Measurements from ENCODE around the gene RXFP3. TPM values are rescaled to one million over a fixed set of nuclear protein-coding genes. Genes with fewer than 3 reads are reported as not detected.

RXFP3 gene
- total RNA-seq, 1 donor from 2014 or later = not detected

DNA sequence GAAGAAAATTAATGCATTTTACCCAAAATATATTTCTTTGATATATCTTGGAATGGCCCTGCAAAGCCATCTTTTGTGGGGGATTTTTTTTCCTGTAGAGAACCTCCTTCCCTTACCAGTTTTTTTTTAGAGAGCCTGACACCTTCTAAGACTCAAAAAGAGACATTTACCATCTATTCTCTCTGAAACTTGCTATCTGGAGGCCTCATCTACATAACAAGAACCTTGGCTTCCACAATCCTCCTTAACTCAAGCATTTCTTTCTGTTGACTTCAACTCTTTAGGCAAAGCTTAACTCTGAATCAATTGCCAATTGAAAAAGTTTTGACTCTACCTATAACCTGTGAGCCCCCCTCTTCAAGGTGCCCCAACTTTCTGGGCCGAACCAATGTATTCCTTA, 42.1 kb downstream of the RXFP3 start:
- H3K4me3 Mint-ChIP-seq (ENCODE audit: unreplicated experiment) = no peak overlapping the region
- no peaks in the 10 kb centered on the region for H4K20me1 ChIP-seq (ENCODE audit: insufficient read depth, low read length)
- no peak for DNase-seq (ENCODE audit: low read depth)
- peaks cover 2% of the 10 kb centered on the region for H3K4me1 Mint-ChIP-seq (ENCODE audit: low read depth, unreplicated experiment)
- H3K9me3 Mint-ChIP-seq (ENCODE audit: unreplicated experiment) = no peaks in the 10 kb centered on the region
- peaks cover 8% of the 10 kb centered on the region for H3K27me3 Mint-ChIP-seq (ENCODE audit: low read depth, unreplicated experiment)
- no peaks in the 10 kb centered on the region for H3K9me3 ChIP-seq (ENCODE audit: insufficient read depth, low read depth, low read length)
- H3K36me3 Mint-ChIP-seq (ENCODE audit: low read depth, unreplicated experiment) = peaks cover 1% of the 10 kb centered on the region
- TF ChIP-seq, protein P1, sequence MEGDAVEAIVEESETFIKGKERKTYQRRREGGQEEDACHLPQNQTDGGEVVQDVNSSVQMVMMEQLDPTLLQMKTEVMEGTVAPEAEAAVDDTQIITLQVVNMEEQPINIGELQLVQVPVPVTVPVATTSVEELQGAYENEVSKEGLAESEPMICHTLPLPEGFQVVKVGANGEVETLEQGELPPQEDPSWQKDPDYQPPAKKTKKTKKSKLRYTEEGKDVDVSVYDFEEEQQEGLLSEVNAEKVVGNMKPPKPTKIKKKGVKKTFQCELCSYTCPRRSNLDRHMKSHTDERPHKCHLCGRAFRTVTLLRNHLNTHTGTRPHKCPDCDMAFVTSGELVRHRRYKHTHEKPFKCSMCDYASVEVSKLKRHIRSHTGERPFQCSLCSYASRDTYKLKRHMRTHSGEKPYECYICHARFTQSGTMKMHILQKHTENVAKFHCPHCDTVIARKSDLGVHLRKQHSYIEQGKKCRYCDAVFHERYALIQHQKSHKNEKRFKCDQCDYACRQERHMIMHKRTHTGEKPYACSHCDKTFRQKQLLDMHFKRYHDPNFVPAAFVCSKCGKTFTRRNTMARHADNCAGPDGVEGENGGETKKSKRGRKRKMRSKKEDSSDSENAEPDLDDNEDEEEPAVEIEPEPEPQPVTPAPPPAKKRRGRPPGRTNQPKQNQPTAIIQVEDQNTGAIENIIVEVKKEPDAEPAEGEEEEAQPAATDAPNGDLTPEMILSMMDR (IDR thresholded peaks at IDR 0.05; ENCODE audit: insufficient read depth, low read depth, low read length) = no peak
- TF ChIP-seq EZH2 (IDR thresholded peaks at IDR 0.05; ENCODE audit: insufficient read depth, low read length) = no peak
- no peak overlapping the region for H3K9ac ChIP-seq (ENCODE audit: low read length)
- no peak overlapping the region for H2AFZ ChIP-seq (ENCODE audit: low read depth, low read length)
- no peaks in the 10 kb centered on the region for H3K4me1 ChIP-seq (ENCODE audit: insufficient read depth, low read length)
- FAIRE-seq = no peak
- no peaks in the 10 kb centered on the region for H3K27me3 ChIP-seq (ENCODE audit: insufficient read depth, low read length)
- no peaks in the 10 kb centered on the region for H3K36me3 ChIP-seq (ENCODE audit: insufficient read depth, low read length)
- no peak overlapping the region for H3K27ac Mint-ChIP-seq (ENCODE audit: unreplicated experiment)
- no peak overlapping the region for H3K4me2 ChIP-seq (ENCODE audit: low read length)
- H3K4me3 ChIP-seq (ENCODE audit: insufficient read depth, low read depth, low read length) = no peak overlapping the region
- no peak overlapping the region for H3K27ac ChIP-seq (ENCODE audit: low read depth, low read length)
- no peaks in the 10 kb centered on the region for H3K79me2 ChIP-seq (ENCODE audit: insufficient read depth, low read length)

DNA sequence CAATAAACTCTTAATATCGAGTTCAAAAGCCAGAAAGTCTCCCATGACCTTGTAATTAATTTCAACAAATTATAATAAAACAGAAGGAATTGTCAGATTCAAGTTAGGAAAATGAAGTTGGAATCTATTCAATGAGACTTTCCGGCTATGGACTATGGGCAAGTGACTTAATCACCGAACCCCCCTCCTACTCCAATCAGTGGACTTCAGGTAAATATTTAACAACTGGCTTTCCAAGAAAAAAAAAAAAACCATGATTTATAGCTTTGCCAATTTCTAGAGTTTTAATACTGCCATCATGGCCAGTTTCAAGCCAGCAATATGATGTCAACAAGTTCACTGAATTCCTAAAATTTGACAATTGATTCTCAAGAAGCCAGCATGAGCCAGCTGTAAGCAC, 43.8 kb downstream of the RXFP3 start:
- peaks cover 8% of the 10 kb centered on the region for H3K27me3 Mint-ChIP-seq (ENCODE audit: low read depth, unreplicated experiment)

More for the DNA sequence above, 43.8 kb downstream of the RXFP3 start:
- DNase-seq (ENCODE audit: low read depth) = no peak
- no peaks in the 10 kb centered on the region for H3K9me3 Mint-ChIP-seq (ENCODE audit: unreplicated experiment)
- no peak overlapping the region for H3K4me2 ChIP-seq (ENCODE audit: low read length)
- no peak overlapping the region for H3K4me3 ChIP-seq (ENCODE audit: insufficient read depth, low read depth, low read length)
- no peak overlapping the region for H3K27ac Mint-ChIP-seq (ENCODE audit: unreplicated experiment)
- H3K27me3 ChIP-seq (ENCODE audit: insufficient read depth, low read length) = no peaks in the 10 kb centered on the region
- no peaks in the 10 kb centered on the region for H4K20me1 ChIP-seq (ENCODE audit: insufficient read depth, low read length)
- H3K27ac ChIP-seq (ENCODE audit: low read depth, low read length) = no peak overlapping the region
- no peak overlapping the region for H3K4me3 Mint-ChIP-seq (ENCODE audit: unreplicated experiment)
- H3K36me3 ChIP-seq (ENCODE audit: insufficient read depth, low read length) = no peaks in the 10 kb centered on the region
- FAIRE-seq = no peak
- H3K79me2 ChIP-seq (ENCODE audit: insufficient read depth, low read length) = no peaks in the 10 kb centered on the region
- H2AFZ ChIP-seq (ENCODE audit: low read depth, low read length) = no peak overlapping the region
- H3K9me3 ChIP-seq (ENCODE audit: insufficient read depth, low read depth, low read length) = no peaks in the 10 kb centered on the region
- H3K9ac ChIP-seq (ENCODE audit: low read length) = no peak overlapping the region
- no peaks in the 10 kb centered on the region for H3K4me1 ChIP-seq (ENCODE audit: insufficient read depth, low read length)
- H3K36me3 Mint-ChIP-seq (ENCODE audit: low read depth, unreplicated experiment) = peaks cover 1% of the 10 kb centered on the region
- peaks cover 2% of the 10 kb centered on the region for H3K4me1 Mint-ChIP-seq (ENCODE audit: low read depth, unreplicated experiment)
- TF ChIP-seq EZH2 (IDR thresholded peaks at IDR 0.05; ENCODE audit: insufficient read depth, low read length) = no peak
- TF ChIP-seq, protein P1 (IDR thresholded peaks at IDR 0.05; ENCODE audit: insufficient read depth, low read depth, low read length) = no peak

All from astrocyte (in vitro differentiated cells and primary cell).